ENCODE measurements around the gene ZCWPW1. TPM values are rescaled to one million over a fixed set of nuclear protein-coding genes. Genes with fewer than 3 reads are reported as not detected.

The ZCWPW1 gene
- total and polyA plus RNA-seq, 2 of the 13 experiments (the other 11 are each of a cell fraction or from before 2014, with no cell fraction given) = 2.4 to 2.5 TPM

DNA sequence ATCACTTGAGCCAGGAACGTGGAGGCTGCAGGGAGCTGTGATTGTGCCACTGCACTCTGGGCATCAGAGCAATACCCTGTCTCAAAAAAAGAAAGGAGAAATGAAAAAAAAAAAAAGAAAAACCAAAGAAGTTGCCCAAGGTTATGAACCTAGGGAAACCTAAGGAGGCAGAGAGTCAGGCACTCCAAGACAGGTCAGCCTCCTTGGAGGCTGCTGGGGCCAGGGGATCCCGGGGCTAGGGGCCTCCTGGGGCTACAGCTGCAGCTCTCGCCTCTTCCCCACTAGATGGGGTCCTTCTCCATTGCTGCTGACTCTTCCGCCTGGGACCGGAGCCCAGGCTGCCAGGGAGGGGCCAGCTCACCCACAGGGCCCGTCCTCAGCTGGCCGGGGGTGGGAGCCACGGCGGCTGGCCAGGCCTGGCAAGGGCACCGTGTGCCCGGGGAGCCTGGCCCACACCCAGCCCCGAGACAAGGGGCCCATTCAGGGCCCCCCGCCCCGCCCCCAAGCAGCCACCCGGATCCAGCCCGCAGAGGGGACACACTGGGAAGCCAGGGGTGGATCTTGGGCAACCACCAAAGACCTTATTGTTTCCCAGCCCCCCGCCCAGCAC, 37.3 kb upstream of the ZCWPW1 start (continued):
- TF ChIP-seq ZFX (CRISPR knock-in tag; IDR thresholded peaks at IDR 0.05; ENCODE audit: low read depth) = peak; percentile 39; the same call in 1 of the 2 replicates
- TF ChIP-seq HNRNPK (IDR thresholded peaks at IDR 0.05; ENCODE audit: low read depth, low read length, poor library complexity, severe bottlenecking) = no peak
- no peak for TF ChIP-seq ZNF619 (CRISPR knock-in tag; IDR thresholded peaks at IDR 0.05)
- no peak for TF ChIP-seq TRIM24 (CRISPR knock-in tag; IDR thresholded peaks at IDR 0.05)
- TF ChIP-seq ATF7-NPFF (CRISPR knock-in tag; IDR thresholded peaks at IDR 0.05; ENCODE audit: low read depth) = no peak
- TF ChIP-seq ZNF850 (CRISPR knock-in tag; conservative IDR thresholded peaks at IDR 0.05) = no peak
- no peak for TF ChIP-seq SSRP1 (CRISPR knock-in tag; IDR thresholded peaks at IDR 0.05)
- TF ChIP-seq, protein P1, sequence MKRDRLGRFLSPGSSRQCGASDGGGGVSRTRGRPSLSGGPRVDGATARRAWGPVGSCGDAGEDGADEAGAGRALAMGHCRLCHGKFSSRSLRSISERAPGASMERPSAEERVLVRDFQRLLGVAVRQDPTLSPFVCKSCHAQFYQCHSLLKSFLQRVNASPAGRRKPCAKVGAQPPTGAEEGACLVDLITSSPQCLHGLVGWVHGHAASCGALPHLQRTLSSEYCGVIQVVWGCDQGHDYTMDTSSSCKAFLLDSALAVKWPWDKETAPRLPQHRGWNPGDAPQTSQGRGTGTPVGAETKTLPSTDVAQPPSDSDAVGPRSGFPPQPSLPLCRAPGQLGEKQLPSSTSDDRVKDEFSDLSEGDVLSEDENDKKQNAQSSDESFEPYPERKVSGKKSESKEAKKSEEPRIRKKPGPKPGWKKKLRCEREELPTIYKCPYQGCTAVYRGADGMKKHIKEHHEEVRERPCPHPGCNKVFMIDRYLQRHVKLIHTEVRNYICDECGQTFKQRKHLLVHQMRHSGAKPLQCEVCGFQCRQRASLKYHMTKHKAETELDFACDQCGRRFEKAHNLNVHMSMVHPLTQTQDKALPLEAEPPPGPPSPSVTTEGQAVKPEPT (CRISPR knock-in tag; IDR thresholded peaks at IDR 0.05; ENCODE audit: low read depth) = no peak
- TF ChIP-seq, protein P2, sequence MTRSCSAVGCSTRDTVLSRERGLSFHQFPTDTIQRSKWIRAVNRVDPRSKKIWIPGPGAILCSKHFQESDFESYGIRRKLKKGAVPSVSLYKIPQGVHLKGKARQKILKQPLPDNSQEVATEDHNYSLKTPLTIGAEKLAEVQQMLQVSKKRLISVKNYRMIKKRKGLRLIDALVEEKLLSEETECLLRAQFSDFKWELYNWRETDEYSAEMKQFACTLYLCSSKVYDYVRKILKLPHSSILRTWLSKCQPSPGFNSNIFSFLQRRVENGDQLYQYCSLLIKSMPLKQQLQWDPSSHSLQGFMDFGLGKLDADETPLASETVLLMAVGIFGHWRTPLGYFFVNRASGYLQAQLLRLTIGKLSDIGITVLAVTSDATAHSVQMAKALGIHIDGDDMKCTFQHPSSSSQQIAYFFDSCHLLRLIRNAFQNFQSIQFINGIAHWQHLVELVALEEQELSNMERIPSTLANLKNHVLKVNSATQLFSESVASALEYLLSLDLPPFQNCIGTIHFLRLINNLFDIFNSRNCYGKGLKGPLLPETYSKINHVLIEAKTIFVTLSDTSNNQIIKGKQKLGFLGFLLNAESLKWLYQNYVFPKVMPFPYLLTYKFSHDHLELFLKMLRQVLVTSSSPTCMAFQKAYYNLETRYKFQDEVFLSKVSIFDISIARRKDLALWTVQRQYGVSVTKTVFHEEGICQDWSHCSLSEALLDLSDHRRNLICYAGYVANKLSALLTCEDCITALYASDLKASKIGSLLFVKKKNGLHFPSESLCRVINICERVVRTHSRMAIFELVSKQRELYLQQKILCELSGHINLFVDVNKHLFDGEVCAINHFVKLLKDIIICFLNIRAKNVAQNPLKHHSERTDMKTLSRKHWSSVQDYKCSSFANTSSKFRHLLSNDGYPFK (CRISPR knock-in tag; IDR thresholded peaks at IDR 0.05; ENCODE audit: borderline replicate concordance) = no peak
- TF ChIP-seq TOE1 (CRISPR knock-in tag; IDR thresholded peaks at IDR 0.05) = no peak
- TF ChIP-seq ZNF292 (CRISPR knock-in tag; IDR thresholded peaks at IDR 0.05; ENCODE audit: borderline replicate concordance, low read depth) = no peak
- no peak for TF ChIP-seq ASH2L (IDR thresholded peaks at IDR 0.05; ENCODE audit: insufficient read length, low read depth, low read length)
- TF ChIP-seq, protein P3, sequence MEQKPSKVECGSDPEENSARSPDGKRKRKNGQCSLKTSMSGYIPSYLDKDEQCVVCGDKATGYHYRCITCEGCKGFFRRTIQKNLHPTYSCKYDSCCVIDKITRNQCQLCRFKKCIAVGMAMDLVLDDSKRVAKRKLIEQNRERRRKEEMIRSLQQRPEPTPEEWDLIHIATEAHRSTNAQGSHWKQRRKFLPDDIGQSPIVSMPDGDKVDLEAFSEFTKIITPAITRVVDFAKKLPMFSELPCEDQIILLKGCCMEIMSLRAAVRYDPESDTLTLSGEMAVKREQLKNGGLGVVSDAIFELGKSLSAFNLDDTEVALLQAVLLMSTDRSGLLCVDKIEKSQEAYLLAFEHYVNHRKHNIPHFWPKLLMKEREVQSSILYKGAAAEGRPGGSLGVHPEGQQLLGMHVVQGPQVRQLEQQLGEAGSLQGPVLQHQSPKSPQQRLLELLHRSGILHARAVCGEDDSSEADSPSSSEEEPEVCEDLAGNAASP (CRISPR knock-in tag; IDR thresholded peaks at IDR 0.05; ENCODE audit: borderline replicate concordance) = 0 out of 2 replicates have a peak, but pooled peaks have one; percentile 20
- no peak for TF ChIP-seq ETV6 (CRISPR knock-in tag; conservative IDR thresholded peaks at IDR 0.05)
- TF ChIP-seq TOPORS (CRISPR knock-in tag; IDR thresholded peaks at IDR 0.05) = no peak
- no peak for TF ChIP-seq ARNT2 (CRISPR knock-in tag; IDR thresholded peaks at IDR 0.05; ENCODE audit: low read depth)
- TF ChIP-seq ERF (CRISPR knock-in tag; IDR thresholded peaks at IDR 0.05) = no peak
- no peak for TF ChIP-seq CBFB (CRISPR knock-in tag; IDR thresholded peaks at IDR 0.05)
- TF ChIP-seq, protein P4, sequence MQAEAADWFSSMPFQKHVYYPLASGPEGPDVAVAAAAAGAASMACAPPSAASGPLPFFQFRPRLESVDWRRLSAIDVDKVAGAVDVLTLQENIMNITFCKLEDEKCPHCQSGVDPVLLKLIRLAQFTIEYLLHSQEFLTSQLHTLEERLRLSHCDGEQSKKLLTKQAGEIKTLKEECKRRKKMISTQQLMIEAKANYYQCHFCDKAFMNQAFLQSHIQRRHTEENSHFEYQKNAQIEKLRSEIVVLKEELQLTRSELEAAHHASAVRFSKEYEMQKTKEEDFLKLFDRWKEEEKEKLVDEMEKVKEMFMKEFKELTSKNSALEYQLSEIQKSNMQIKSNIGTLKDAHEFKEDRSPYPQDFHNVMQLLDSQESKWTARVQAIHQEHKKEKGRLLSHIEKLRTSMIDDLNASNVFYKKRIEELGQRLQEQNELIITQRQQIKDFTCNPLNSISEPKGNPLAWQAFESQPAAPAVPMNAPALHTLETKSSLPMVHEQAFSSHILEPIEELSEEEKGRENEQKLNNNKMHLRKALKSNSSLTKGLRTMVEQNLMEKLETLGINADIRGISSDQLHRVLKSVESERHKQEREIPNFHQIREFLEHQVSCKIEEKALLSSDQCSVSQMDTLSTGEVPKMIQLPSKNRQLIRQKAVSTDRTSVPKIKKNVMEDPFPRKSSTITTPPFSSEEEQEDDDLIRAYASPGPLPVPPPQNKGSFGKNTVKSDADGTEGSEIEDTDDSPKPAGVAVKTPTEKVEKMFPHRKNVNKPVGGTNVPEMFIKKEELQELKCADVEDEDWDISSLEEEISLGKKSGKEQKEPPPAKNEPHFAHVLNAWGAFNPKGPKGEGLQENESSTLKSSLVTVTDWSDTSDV (CRISPR knock-in tag; IDR thresholded peaks at IDR 0.05) = no peak
- TF ChIP-seq MXD4 (CRISPR knock-in tag; IDR thresholded peaks at IDR 0.05) = no peak
- no peak for TF ChIP-seq ZNF598 (CRISPR knock-in tag; IDR thresholded peaks at IDR 0.05; ENCODE audit: borderline replicate concordance)
- no peak for TF ChIP-seq ZNF569 (CRISPR knock-in tag; IDR thresholded peaks at IDR 0.05; ENCODE audit: borderline replicate concordance)

Data from HepG2 (cell line).